ENCODE measurements around the gene KLF9.
A peak's percentile ranks its signal among the peaks of the same experiment; 100 is the strongest.

The KLF9 gene

DNA sequence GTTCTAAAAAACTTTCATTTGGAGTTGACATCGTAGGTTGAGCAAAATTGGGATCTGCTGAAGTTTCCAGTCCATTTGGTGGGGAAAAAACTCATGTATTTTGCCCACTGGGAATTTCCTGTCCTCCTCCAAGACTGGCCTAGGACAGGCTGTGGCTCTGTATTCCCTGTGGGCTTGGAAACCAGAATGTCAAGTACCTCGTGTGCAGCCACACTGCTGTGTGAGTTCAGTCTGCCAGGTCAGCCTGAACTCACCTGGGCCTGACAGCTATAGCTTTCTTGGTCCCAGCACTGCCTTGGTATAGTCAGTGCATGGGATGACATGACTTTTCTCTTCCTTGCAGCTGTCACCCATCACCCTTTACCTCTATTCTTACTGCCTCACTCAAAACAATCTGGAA, 35.0 kb upstream of the KLF9 start:
- Histone ChIP-seq H2BK15ac (ENCODE audit: low read depth, poor library complexity, severe bottlenecking) (no peak overlapping the region), H2BK120ac (ENCODE audit: low read depth, low read length) (no peak overlapping the region), H3K27me3 (ENCODE audit: control insufficient read depth in 1 of 2, insufficient read depth in 1 of 2, low read length in 2 of 2) (no peaks in the 10 kb centered on the region), H3K4me2 (ENCODE audit: low read length, poor library complexity, severe bottlenecking) (no peak overlapping the region), H2BK5ac (ENCODE audit: low read depth, low read length, poor library complexity, severe bottlenecking) (no peak overlapping the region), H3K9ac (ENCODE audit: low read length) (no peak overlapping the region), H3K4me3 (ENCODE audit: insufficient read depth in 1 of 2, low read depth in 1 of 2, low read length in 2 of 2) (no peak overlapping the region), H4K8ac (ENCODE audit: low read length) (no peak overlapping the region), H2AK5ac (ENCODE audit: low read length, severe bottlenecking) (no peak overlapping the region), H4K91ac (ENCODE audit: low read length) (no peak overlapping the region), H3K36me3 (ENCODE audit: control insufficient read depth in 1 of 2, insufficient read depth in 2 of 2, low read depth in 1 of 2, low read length in 2 of 2) (no peaks in the 10 kb centered on the region), H3K79me1 (replicated peaks; ENCODE audit: low read length, poor library complexity, severe bottlenecking) (no peaks in the 10 kb centered on the region), H3K23ac (ENCODE audit: low read length in 2 of 2) (no peak overlapping the region), H3K4ac (ENCODE audit: low read depth in 1 of 2, low read length in 2 of 2) (no peak overlapping the region), H3K27ac (ENCODE audit: low read length, poor library complexity, severe bottlenecking) (no peak overlapping the region), H2AFZ (ENCODE audit: low read depth, low read length) (no peak overlapping the region), H3K4me1 (ENCODE audit: control insufficient read depth, insufficient read depth, low read depth, low read length) (no peaks in the 10 kb centered on the region), H3K18ac (ENCODE audit: low read depth in 1 of 2, low read length in 2 of 2) (no peak overlapping the region), H3K14ac (ENCODE audit: low read length in 2 of 2) (no peak overlapping the region), H3K9me3 (ENCODE audit: control insufficient read depth, low read length) (no peaks in the 10 kb centered on the region), H2BK12ac (ENCODE audit: low read length in 2 of 2) (peak overlapping the region in 1 of 2 experiments; percentile 68)
- no peak for DNase-seq
- 71% methylated on average over 2 of the region's 2 CpGs for WGBS

DNA sequence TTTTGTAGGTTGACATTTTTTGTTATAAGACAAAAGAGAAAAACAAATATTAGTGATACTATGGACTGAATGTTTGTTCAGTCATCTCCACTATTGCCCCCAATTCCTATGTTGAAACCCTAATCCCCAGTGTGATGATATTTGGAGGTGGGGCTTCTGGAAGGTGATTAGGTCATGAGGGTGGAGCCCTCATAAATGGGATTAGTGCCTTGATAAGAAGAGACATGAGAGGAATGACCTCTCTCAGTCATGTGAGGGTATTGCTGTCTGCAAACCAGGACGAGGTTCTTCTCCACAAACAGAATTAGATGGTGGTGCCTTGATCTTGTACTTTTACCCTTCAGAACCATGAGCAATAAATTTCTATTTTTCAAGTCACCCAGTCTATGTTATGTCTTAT, 34.5 kb upstream of the KLF9 start:
- no peak for DNase-seq
- Histone ChIP-seq H3K4me3 (ENCODE audit: insufficient read depth in 1 of 2, low read depth in 1 of 2, low read length in 2 of 2) (no peak overlapping the region), H3K4ac (ENCODE audit: low read depth in 1 of 2, low read length in 2 of 2) (no peak overlapping the region), H3K9me3 (ENCODE audit: control insufficient read depth, low read length) (no peaks in the 10 kb centered on the region), H3K4me2 (ENCODE audit: low read length, poor library complexity, severe bottlenecking) (no peak overlapping the region), H3K9ac (ENCODE audit: low read length) (no peak overlapping the region), H3K79me1 (replicated peaks; ENCODE audit: low read length, poor library complexity, severe bottlenecking) (no peaks in the 10 kb centered on the region), H2BK120ac (ENCODE audit: low read depth, low read length) (no peak overlapping the region), H3K27ac (ENCODE audit: low read length, poor library complexity, severe bottlenecking) (no peak overlapping the region), H4K91ac (ENCODE audit: low read length) (no peak overlapping the region), H3K14ac (ENCODE audit: low read length in 2 of 2) (no peak overlapping the region), H3K36me3 (ENCODE audit: control insufficient read depth in 1 of 2, insufficient read depth in 2 of 2, low read depth in 1 of 2, low read length in 2 of 2) (no peaks in the 10 kb centered on the region), H2BK12ac (ENCODE audit: low read length in 2 of 2) (no peak overlapping the region), H3K27me3 (ENCODE audit: control insufficient read depth in 1 of 2, insufficient read depth in 1 of 2, low read length in 2 of 2) (no peaks in the 10 kb centered on the region), H2AFZ (ENCODE audit: low read depth, low read length) (no peak overlapping the region), H3K23ac (ENCODE audit: low read length in 2 of 2) (no peak overlapping the region), H3K18ac (ENCODE audit: low read depth in 1 of 2, low read length in 2 of 2) (no peak overlapping the region), H2BK5ac (ENCODE audit: low read depth, low read length, poor library complexity, severe bottlenecking) (no peak overlapping the region), H4K8ac (ENCODE audit: low read length) (no peak overlapping the region), H3K4me1 (ENCODE audit: control insufficient read depth, insufficient read depth, low read depth, low read length) (no peaks in the 10 kb centered on the region), H2BK15ac (ENCODE audit: low read depth, poor library complexity, severe bottlenecking) (no peak overlapping the region), H2AK5ac (ENCODE audit: low read length, severe bottlenecking) (no peak overlapping the region)
- WGBS, result 100% methylated on average over 1 of the region's 1 CpG

DNA sequence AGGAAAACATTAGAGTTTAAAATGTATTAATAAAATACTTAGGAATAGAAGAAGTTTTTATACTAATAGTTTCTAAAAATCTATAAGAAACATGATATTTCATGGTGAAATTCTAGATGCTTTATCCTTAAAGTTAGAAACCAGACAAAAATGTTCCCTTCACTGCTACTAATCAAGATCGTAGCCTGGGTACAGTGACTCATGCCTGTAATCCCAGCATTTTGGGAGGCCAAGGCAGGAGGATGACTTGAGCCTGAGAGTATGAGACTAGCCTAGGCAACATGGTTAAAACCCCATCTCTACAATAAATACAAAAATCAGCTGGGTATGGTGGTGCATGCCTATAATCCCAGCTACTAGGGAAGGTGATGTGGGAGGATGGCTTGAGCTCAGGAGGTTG, 30.4 kb upstream of the KLF9 start:
- H3K79me1 ChIP-seq (replicated peaks; ENCODE audit: low read length, poor library complexity, severe bottlenecking), result no peaks in the 10 kb centered on the region
- H4K91ac ChIP-seq (ENCODE audit: low read length), result no peak overlapping the region

DNA sequence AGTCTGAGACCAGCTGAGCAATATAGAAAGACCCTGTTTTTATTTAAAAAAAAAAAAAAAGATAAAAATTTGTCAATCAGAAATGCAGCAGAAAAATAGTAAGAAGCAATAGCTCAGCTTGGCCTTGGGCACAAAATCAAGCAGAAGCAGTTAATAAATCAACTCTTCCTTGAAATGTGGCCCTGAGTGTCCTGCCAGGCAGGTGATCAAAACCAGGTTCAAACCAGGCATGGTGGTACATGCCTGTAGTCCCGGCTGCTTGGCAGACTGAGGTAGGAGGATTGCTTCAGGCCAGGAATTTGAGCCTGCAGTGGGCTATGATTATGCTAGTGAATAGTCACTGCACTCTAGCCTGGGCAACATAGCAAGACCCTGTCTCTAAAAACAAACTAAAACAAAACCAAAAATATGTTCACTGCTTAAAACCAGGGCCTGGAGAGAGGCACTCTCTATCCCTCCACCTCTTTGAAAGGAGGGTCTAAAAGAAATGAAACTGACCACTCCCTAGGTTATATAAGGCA, 27.9 kb upstream of the KLF9 start:
- Histone ChIP-seq H3K4me3 (ENCODE audit: insufficient read depth in 1 of 2, low read depth in 1 of 2, low read length in 2 of 2) (no peak overlapping the region), H2BK15ac (ENCODE audit: low read depth, poor library complexity, severe bottlenecking) (no peak overlapping the region), H3K18ac (ENCODE audit: low read depth in 1 of 2, low read length in 2 of 2) (peak overlapping the region in 1 of 2 experiments; percentile 64), H2BK5ac (ENCODE audit: low read depth, low read length, poor library complexity, severe bottlenecking) (no peak overlapping the region), H4K8ac (ENCODE audit: low read length) (no peak overlapping the region), H3K23ac (ENCODE audit: low read length in 2 of 2) (no peak overlapping the region), H3K9ac (ENCODE audit: low read length) (no peak overlapping the region), H3K36me3 (ENCODE audit: control insufficient read depth in 1 of 2, insufficient read depth in 2 of 2, low read depth in 1 of 2, low read length in 2 of 2) (no peaks in the 10 kb centered on the region), H3K27me3 (ENCODE audit: control insufficient read depth in 1 of 2, insufficient read depth in 1 of 2, low read length in 2 of 2) (no peaks in the 10 kb centered on the region), H4K91ac (ENCODE audit: low read length) (peak overlapping the region; percentile 34), H3K79me1 (replicated peaks; ENCODE audit: low read length, poor library complexity, severe bottlenecking) (no peaks in the 10 kb centered on the region), H2AK5ac (ENCODE audit: low read length, severe bottlenecking) (no peak overlapping the region), H3K4me2 (ENCODE audit: low read length, poor library complexity, severe bottlenecking) (no peak overlapping the region), H3K4me1 (ENCODE audit: control insufficient read depth, insufficient read depth, low read depth, low read length) (peaks cover 4% of the 10 kb centered on the region), H3K14ac (ENCODE audit: low read length in 2 of 2) (no peak overlapping the region), H2BK120ac (ENCODE audit: low read depth, low read length) (peak overlapping the region; percentile 34), H3K4ac (ENCODE audit: low read depth in 1 of 2, low read length in 2 of 2) (peak overlapping the region in 1 of 2 experiments; percentile 64), H2AFZ (ENCODE audit: low read depth, low read length) (no peak overlapping the region), H2BK12ac (ENCODE audit: low read length in 2 of 2) (peak overlapping the region in 1 of 2 experiments; percentile 38), H3K9me3 (ENCODE audit: control insufficient read depth, low read length) (no peaks in the 10 kb centered on the region), H3K27ac (ENCODE audit: low read length, poor library complexity, severe bottlenecking) (no peak overlapping the region)
- no CpG with 5 or more reads among the region's 1 CpG for WGBS
- no peak for DNase-seq

More for the DNA sequence above, 30.4 kb upstream of the KLF9 start:
- Histone ChIP-seq H3K9me3 (ENCODE audit: control insufficient read depth, low read length) (no peaks in the 10 kb centered on the region), H3K4me3 (ENCODE audit: insufficient read depth in 1 of 2, low read depth in 1 of 2, low read length in 2 of 2) (no peak overlapping the region), H3K27ac (ENCODE audit: low read length, poor library complexity, severe bottlenecking) (no peak overlapping the region), H3K4ac (ENCODE audit: low read depth in 1 of 2, low read length in 2 of 2) (no peak overlapping the region), H3K4me1 (ENCODE audit: control insufficient read depth, insufficient read depth, low read depth, low read length) (no peaks in the 10 kb centered on the region), H3K18ac (ENCODE audit: low read depth in 1 of 2, low read length in 2 of 2) (no peak overlapping the region), H2BK12ac (ENCODE audit: low read length in 2 of 2) (no peak overlapping the region), H4K8ac (ENCODE audit: low read length) (no peak overlapping the region), H3K23ac (ENCODE audit: low read length in 2 of 2) (no peak overlapping the region), H2AK5ac (ENCODE audit: low read length, severe bottlenecking) (no peak overlapping the region), H3K14ac (ENCODE audit: low read length in 2 of 2) (no peak overlapping the region), H3K4me2 (ENCODE audit: low read length, poor library complexity, severe bottlenecking) (no peak overlapping the region), H2BK120ac (ENCODE audit: low read depth, low read length) (no peak overlapping the region), H3K27me3 (ENCODE audit: control insufficient read depth in 1 of 2, insufficient read depth in 1 of 2, low read length in 2 of 2) (no peaks in the 10 kb centered on the region), H2AFZ (ENCODE audit: low read depth, low read length) (no peak overlapping the region), H3K9ac (ENCODE audit: low read length) (no peak overlapping the region), H3K36me3 (ENCODE audit: control insufficient read depth in 1 of 2, insufficient read depth in 2 of 2, low read depth in 1 of 2, low read length in 2 of 2) (no peaks in the 10 kb centered on the region), H2BK5ac (ENCODE audit: low read depth, low read length, poor library complexity, severe bottlenecking) (no peak overlapping the region), H2BK15ac (ENCODE audit: low read depth, poor library complexity, severe bottlenecking) (no peak overlapping the region)
- WGBS, result 17% methylated on average over 1 of the region's 1 CpG
- DNase-seq, result no peak

Data from mesenchymal stem cell (in vitro differentiated cells and primary cell).